Left ventricle myocardium inferior (tissue), 1 donor: Measurements from ENCODE around the gene RAB35. TPM values are rescaled to one million over a fixed set of nuclear protein-coding genes. Genes with fewer than 3 reads are reported as not detected.

Experiments
- DNase-seq: peaks from one replicate; pipeline ENCODE4 v3.0.0-alpha.2; 2020
- H3K27ac ChIP-seq: fragments of 200-600 bp; replicated peaks from 2 replicates; pipeline ENCODE4 v1.8.0; 2021
- H3K27me3 ChIP-seq: fragments of 200-600 bp; 2 replicates; pipeline ENCODE4 v1.8.0; 2021; ENCODE audit warnings: low read depth
- H3K36me3 ChIP-seq: fragments of 200-600 bp; 2 replicates; pipeline ENCODE4 v1.8.0; 2021
- H3K4me1 ChIP-seq: fragments of 200-600 bp; 2 replicates; pipeline ENCODE4 v1.8.0; 2021
- H3K4me3 ChIP-seq: fragments of 200-600 bp; 2 replicates; pipeline ENCODE4 v1.8.0; 2021; ENCODE audit warnings: mild to moderate bottlenecking, moderate library complexity
- H3K9me3 ChIP-seq: fragments of 200-600 bp; replicated peaks from 2 replicates; pipeline ENCODE4 v1.8.0; 2021
- intact Hi-C: fragments of 100-400 bp; cut with micrococcal nuclease; formaldehyde crosslinking; loops from one replicate; pipeline ENCODE4 v1.11.0; 2022
- total RNA-seq: library from RNA; stranded (reverse); fragmentation: NEBNext Ultra II Directional; extraction: Animal tissue kit (Norgen Biotek cat#: 25700); gene quantifications from one replicate; pipeline ENCODE4 v1.2.1, GENCODE V29; 2021
- TF ChIP-seq, protein P1 (sequence below): fragments of 200-600 bp; IDR thresholded peaks from 2 replicates; pipeline ENCODE4 v1.8.0; 2021; ENCODE audit warnings: antibody characterized with exemption, mild to moderate bottlenecking, borderline replicate concordance
- donor health status: DM: no; HTN: yes; CAD: no; lungs with severe emphysema.

RAB35 gene
- total RNA-seq, 1 donor from 2014 or later: 21.9 TPM

DNA sequence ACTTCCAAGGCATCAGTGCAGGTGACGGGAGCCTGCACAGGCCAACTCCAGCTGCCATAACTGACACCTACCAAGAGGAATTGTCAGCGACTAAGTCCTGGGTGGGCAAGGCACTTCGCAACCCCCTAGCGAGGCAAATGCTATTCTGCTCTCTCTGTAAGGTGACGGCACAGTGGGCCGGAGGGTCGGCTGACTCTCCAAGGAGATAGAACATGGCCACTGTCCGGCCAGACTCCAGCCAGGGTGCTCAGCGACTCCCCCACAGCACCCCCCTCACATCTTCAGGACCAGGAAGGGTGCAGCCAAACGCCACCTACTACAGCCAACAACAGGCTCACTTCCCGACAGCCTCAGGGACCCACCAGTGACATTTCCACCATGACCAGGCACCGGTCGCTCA, 13.2 kb downstream of the RAB35 start:
- H3K36me3 ChIP-seq: peaks cover 60% of the 10 kb centered on the region
- peaks cover 44% of the 10 kb centered on the region for H3K4me1 ChIP-seq
- DNase-seq: no peak
- no peak overlapping the region for H3K4me3 ChIP-seq
- no peaks in the 10 kb centered on the region for H3K9me3 ChIP-seq
- intact Hi-C loops: no loop called here
- H3K27ac ChIP-seq: no peak overlapping the region
- H3K27me3 ChIP-seq: no peaks in the 10 kb centered on the region
- TF ChIP-seq, protein P1, sequence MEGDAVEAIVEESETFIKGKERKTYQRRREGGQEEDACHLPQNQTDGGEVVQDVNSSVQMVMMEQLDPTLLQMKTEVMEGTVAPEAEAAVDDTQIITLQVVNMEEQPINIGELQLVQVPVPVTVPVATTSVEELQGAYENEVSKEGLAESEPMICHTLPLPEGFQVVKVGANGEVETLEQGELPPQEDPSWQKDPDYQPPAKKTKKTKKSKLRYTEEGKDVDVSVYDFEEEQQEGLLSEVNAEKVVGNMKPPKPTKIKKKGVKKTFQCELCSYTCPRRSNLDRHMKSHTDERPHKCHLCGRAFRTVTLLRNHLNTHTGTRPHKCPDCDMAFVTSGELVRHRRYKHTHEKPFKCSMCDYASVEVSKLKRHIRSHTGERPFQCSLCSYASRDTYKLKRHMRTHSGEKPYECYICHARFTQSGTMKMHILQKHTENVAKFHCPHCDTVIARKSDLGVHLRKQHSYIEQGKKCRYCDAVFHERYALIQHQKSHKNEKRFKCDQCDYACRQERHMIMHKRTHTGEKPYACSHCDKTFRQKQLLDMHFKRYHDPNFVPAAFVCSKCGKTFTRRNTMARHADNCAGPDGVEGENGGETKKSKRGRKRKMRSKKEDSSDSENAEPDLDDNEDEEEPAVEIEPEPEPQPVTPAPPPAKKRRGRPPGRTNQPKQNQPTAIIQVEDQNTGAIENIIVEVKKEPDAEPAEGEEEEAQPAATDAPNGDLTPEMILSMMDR: no peak

DNA sequence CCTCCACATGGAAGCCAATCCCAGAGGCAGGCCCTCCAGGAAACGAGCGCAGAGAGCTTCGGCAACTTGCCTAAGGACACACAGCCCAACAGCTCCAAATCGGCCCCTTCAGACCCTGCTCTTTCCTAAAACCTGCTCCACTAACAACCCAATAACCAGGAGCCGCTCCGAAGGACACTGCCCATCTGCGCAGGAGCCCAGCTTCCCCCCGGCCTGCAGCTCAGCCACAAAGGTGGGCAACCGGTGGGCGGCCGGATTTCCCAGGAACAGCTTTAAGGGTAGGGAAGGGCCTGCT, 13.6 kb downstream of the RAB35 start:
- intact Hi-C loops: no loop called here
- Histone ChIP-seq H3K27ac (no peak overlapping the region), H3K4me1 (peaks cover 42% of the 10 kb centered on the region), H3K27me3 (no peaks in the 10 kb centered on the region), H3K9me3 (no peaks in the 10 kb centered on the region), H3K4me3 (no peak overlapping the region), H3K36me3 (peaks cover 64% of the 10 kb centered on the region)
- no peak for DNase-seq
- TF ChIP-seq, protein P1: no peak

DNA sequence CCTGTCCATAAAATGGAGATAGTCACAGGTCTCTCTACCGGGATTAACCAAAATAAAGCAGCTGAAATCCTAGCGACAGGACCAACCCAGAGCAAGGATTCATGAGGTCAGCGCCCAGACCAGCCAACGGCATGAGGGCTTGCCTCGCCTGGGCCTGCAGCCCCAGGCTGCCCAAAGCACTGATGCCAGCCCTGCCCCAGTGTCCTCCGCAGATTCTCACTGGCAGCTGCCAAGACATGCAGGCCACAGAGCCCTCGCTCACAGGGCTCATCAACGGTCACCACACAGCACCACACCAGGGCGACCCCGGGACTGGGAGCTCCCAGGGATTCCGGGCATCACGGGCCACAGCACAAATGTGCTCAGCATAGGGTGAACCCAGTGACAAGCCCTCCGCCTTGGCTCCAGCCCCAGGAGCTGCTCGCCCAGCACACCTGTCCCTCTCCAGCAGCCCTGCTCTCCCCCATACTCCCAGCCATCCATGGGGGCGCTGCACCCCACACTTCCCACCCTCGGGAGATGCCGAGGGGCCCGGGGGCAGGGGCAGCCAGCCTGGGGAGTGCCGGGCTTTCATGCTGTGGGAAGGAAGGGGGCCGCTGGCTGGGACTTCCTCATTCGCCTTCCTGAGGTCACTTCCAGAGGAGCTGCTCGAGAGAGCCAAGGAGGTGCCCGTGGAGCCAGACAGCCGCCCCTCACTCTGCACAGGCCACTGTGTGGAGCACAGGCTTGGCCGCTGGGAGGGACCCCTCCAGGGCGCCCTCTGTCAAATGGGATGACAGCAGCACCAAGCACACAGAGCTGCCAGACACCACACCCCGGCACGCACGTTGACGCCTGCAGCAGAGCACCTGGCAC, 14.1 kb downstream of the RAB35 start:
- no peaks in the 10 kb centered on the region for H3K9me3 ChIP-seq
- H3K4me3 ChIP-seq: no peak overlapping the region
- TF ChIP-seq, protein P1: no peak
- peak overlapping the region; percentile 73 for H3K27ac ChIP-seq
- intact Hi-C loops: no loop called here
- H3K36me3 ChIP-seq: peaks cover 66% of the 10 kb centered on the region
- no peaks in the 10 kb centered on the region for H3K27me3 ChIP-seq
- no peak for DNase-seq
- peaks cover 42% of the 10 kb centered on the region for H3K4me1 ChIP-seq

DNA sequence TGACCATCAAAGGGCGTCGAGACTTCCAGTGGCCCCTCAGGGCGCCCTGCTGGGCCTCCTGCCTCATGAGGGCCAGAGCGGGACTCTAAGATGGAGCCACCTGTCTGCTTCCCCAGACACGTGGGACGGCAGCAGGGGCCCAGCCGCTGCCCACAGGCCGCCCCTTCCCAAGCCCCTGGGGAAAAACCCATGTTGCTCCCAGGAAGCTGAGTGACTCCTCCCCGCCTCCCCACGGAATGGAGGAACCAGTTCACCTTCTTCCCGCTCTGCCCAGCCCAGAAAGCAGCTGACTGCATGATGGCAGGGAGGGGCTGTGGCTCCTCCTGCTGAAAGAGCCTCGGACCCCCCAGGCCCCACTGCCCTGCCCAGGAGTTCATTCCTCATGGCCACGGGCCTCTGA, 14.9 kb downstream of the RAB35 start:
- H3K4me3 ChIP-seq: peak overlapping the region; percentile 30
- intact Hi-C loops: no loop called here
- H3K4me1 ChIP-seq: peaks cover 47% of the 10 kb centered on the region
- DNase-seq: no peak
- H3K9me3 ChIP-seq: no peaks in the 10 kb centered on the region
- H3K36me3 ChIP-seq: peaks cover 66% of the 10 kb centered on the region
- TF ChIP-seq, protein P1: no peak
- H3K27ac ChIP-seq: peak overlapping the region; percentile 73
- no peaks in the 10 kb centered on the region for H3K27me3 ChIP-seq

DNA sequence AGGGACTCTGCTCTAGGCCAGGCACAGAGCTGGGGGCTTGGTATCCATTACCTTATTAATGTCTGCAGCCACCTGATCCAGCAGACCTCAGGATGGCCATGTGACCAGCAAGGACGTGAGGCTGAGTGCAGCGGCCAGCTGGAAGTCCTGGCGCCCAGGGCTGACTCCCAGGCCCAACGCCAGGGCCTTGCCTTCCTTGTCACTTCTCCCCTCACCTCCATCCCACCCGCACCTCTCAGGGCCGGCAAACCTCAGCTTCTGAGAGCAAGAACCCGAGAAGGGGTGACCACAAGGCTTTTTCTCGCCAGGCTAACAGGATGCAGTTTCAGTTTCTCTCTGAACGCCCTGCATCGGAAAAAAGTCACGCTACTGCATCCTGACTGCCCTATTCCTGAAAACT, 15.4 kb downstream of the RAB35 start:
- DNase-seq: no peak
- Histone ChIP-seq H3K4me3 (peak overlapping the region; percentile 30), H3K4me1 (peaks cover 52% of the 10 kb centered on the region), H3K27me3 (no peaks in the 10 kb centered on the region), H3K9me3 (no peaks in the 10 kb centered on the region), H3K27ac (peak overlapping the region; percentile 73), H3K36me3 (peaks cover 68% of the 10 kb centered on the region)
- intact Hi-C loops: no loop called here
- TF ChIP-seq, protein P1: no peak
